A549 (cell line): ENCODE measurements around the gene RAB3IL1. TPM values are rescaled to one million over a fixed set of nuclear protein-coding genes. Genes with fewer than 3 reads are reported as not detected.

Experiments used
- ATAC-seq, 2 experiments: fragments of 200-7000 bp in 1 of 2; fragments of >200 bp in 1 of 2; cut with Nextera tagmentation in 1 of 2; cut with Tn5 transposase in 1 of 2; 3 replicates each; pipeline versions ENCODE4 v1.8.0 to v1.9.1; 2018 to 2020; ENCODE audit warnings: mild to moderate bottlenecking in 1 of 2, moderate library complexity in 1 of 2
- CTCF ChIA-PET: fragments of 300-600 bp; sonication (Branson Sonifier 250); formaldehyde crosslinking; extraction: SDS; loops from one replicate; lab custom pipeline; 2021; ENCODE audit warnings: antibody characterized with exemption, inconsistent platforms; lab: Yijun Ruan, JAX
- POLR2A ChIA-PET: fragments of 350-600 bp; formaldehyde crosslinking; extraction: SDS; loops from one replicate; lab custom pipeline; 2021; ENCODE audit warnings: antibody characterized with exemption, inconsistent platforms; lab: Yijun Ruan, JAX
- DNase-seq, 2 experiments: peaks; one replicate each; pipeline versions ENCODE4 v3.0.0 to v3.0.0-alpha.2; 2011 to 2016; ENCODE audit warnings: low read depth in 1 of 2, low spot score in 1 of 2
- FAIRE-seq: peaks from 2 replicates; lab custom pipeline; 2011; peaks lifted over from hg19 to GRCh38; lab: Jason Lieb, UNC
- H3K27ac ChIP-seq, 2 experiments: fragments of >200 bp; sonication (Bioruptor Twin); formaldehyde crosslinking; 3 replicates each; pipeline ENCODE4 v1.5.1; 2016 to 2017
- H3K4me1 ChIP-seq: fragments of >200 bp; sonication (Bioruptor Twin); formaldehyde crosslinking; 3 replicates; pipeline ENCODE4 v1.6.1; 2016
- H3K4me2 ChIP-seq: fragments of >200 bp; sonication (Bioruptor Twin); formaldehyde crosslinking; 3 replicates; pipeline ENCODE4 v1.6.1; 2016
- H3K4me3 ChIP-seq: fragments of >200 bp; sonication (Bioruptor Twin); formaldehyde crosslinking; 3 replicates; pipeline ENCODE4 v1.5.1; 2016
- H3K9me3 ChIP-seq: fragments of >200 bp; sonication (Bioruptor Twin); formaldehyde crosslinking; 3 replicates; pipeline ENCODE4 v1.6.1; 2016
- BHLHE40 ChIP-seq: IDR thresholded peaks from 2 replicates; pipeline ENCODE4 v1.6.1; 2012; ENCODE audit warnings: low read depth, low read length, inconsistent platforms
- CBX2 ChIP-seq: fragments of 200-600 bp; sonication (generic); IDR thresholded peaks from 2 replicates; pipeline ENCODE4 v1.6.1; 2016; ENCODE audit warnings: low read depth, mild to moderate bottlenecking, borderline replicate concordance
- EHMT2 ChIP-seq: fragments of 200-600 bp; sonication (generic); IDR thresholded peaks from 2 replicates; pipeline ENCODE4 v1.6.1; 2016; ENCODE audit warnings: antibody characterized with exemption, low read depth, mild to moderate bottlenecking, moderate library complexity
- EP300 ChIP-seq, 2 experiments: fragments of >200 bp; sonication (Bioruptor Twin); formaldehyde crosslinking; IDR thresholded peaks; 2 replicates in 1 of 2; 3 replicates in 1 of 2; pipeline ENCODE4 v1.6.1; 2016 to 2017
- ESRRA ChIP-seq: fragments of 150-350 bp; IDR thresholded peaks from 2 replicates; pipeline ENCODE4 v1.6.1; 2014; ENCODE audit warnings: mild to moderate bottlenecking, low read length, borderline replicate concordance
- FOXS1 ChIP-seq: fragments of 250-450 bp; sonication (Bioruptor Pico); IDR thresholded peaks from 2 replicates; pipeline ENCODE4 v1.5.0; 2020; ENCODE audit warnings: mild to moderate bottlenecking, moderate library complexity
- JUN ChIP-seq, 2 experiments: fragments of >200 bp; sonication (Bioruptor Twin); formaldehyde crosslinking; IDR thresholded peaks; 2 replicates in 1 of 2; 3 replicates in 1 of 2; pipeline ENCODE4 v1.6.1; 2016 to 2017
- JUNB ChIP-seq: fragments of >200 bp; sonication (Bioruptor Twin); formaldehyde crosslinking; IDR thresholded peaks from 2 replicates; pipeline ENCODE4 v1.6.1; 2016
- KDM1A ChIP-seq: fragments of 200-600 bp; sonication (generic); IDR thresholded peaks from 2 replicates; pipeline ENCODE4 v1.6.1; 2016; ENCODE audit warnings: low read depth, mild to moderate bottlenecking
- KDM5A ChIP-seq: fragments of 200-600 bp; sonication (generic); IDR thresholded peaks from 2 replicates; pipeline ENCODE4 v1.6.1; 2016; ENCODE audit warnings: antibody characterized with exemption, mild to moderate bottlenecking
- MYC ChIP-seq: IDR thresholded peaks from 2 replicates; pipeline ENCODE4 v1.6.1; 2012; ENCODE audit warnings: mild to moderate bottlenecking, inconsistent platforms, low read length, improper control_type of control experiment, borderline replicate concordance
- NFE2L2 ChIP-seq: fragments of 150-350 bp; conservative IDR thresholded peaks from 2 replicates; pipeline ENCODE4 v1.6.1; 2014; ENCODE audit warnings: low read length
- NPAS2 ChIP-seq: fragments of 250-450 bp; sonication (Bioruptor Pico); IDR thresholded peaks from 2 replicates; pipeline ENCODE4 v1.8.0; 2022; ENCODE audit warnings: mild to moderate bottlenecking, moderate library complexity, borderline replicate concordance
- NR3C1 ChIP-seq: fragments of >200 bp; sonication (Bioruptor Twin); formaldehyde crosslinking; IDR thresholded peaks from 3 replicates; pipeline ENCODE4 v1.6.1; 2017
- RAD21 ChIP-seq, 2 experiments: fragments of >200 bp in 1 of 2; sonication (Bioruptor Twin) in 1 of 2; formaldehyde crosslinking in 1 of 2; IDR thresholded peaks in 1 of 2; conservative IDR thresholded peaks in 1 of 2; 2 replicates in 1 of 2; 3 replicates in 1 of 2; pipeline ENCODE4 v1.6.1; 2012 to 2018; ENCODE audit warnings: inconsistent platforms in 1 of 2
- RARB ChIP-seq: fragments of 250-450 bp; sonication (Bioruptor Pico); IDR thresholded peaks from 2 replicates; pipeline ENCODE4 v1.8.0; 2021; ENCODE audit warnings: mild to moderate bottlenecking, moderate library complexity
- RNF2 ChIP-seq: fragments of 200-600 bp; sonication (generic); IDR thresholded peaks from 2 replicates; pipeline ENCODE4 v1.6.1; 2016; ENCODE audit warnings: low read depth, mild to moderate bottlenecking, antibody characterized with exemption, moderate library complexity, borderline replicate concordance
- WGBS: methylation state at CpG from one replicate; pipeline ENCODE4 v1.1.6; 2017; ENCODE audit errors: missing lambda C conversion rate; 5-methylcytosine and 5-hydroxymethylcytosine counted together
- polyA plus RNA-seq, 4 experiments: library from polyadenylated mRNA; depleted of rRNA in 3 of 4; stranded (reverse); fragments of >200 nt; fragmentation: RNase III in 1 of 4; extraction: RNeasy Plus Mini Kit Qiagen cat#74134 plus additional on column Dnase treatment in 1 of 4; gene quantifications; 2 replicates in 3 of 4; 3 replicates in 1 of 4; pipeline ENCODE4 v1.2.3, GENCODE V29; 2011 to 2017
- TF ChIP-seq, protein P1 (sequence below): fragments of 450-650 bp; IDR thresholded peaks from 2 replicates; pipeline ENCODE4 v1.6.1; 2014; ENCODE audit warnings: antibody characterized with exemption
- TF ChIP-seq, protein P2 (sequence below): IDR thresholded peaks from 2 replicates; pipeline ENCODE4 v1.6.1; 2012
- TF ChIP-seq, protein P3 (sequence below): fragments of >200 bp; sonication (Bioruptor Twin); formaldehyde crosslinking; IDR thresholded peaks from 2 replicates; pipeline ENCODE4 v1.6.1; 2016
- TF ChIP-seq, protein P4 (sequence below): fragments of >200 bp; sonication (Bioruptor Twin); formaldehyde crosslinking; IDR thresholded peaks from 3 replicates; pipeline ENCODE4 v1.6.1; 2016
- TF ChIP-seq, protein P5 (sequence below): IDR thresholded peaks from 2 replicates; pipeline ENCODE4 v1.6.1; 2012; ENCODE audit warnings: low read depth, borderline replicate concordance
- TF ChIP-seq, protein P6 (sequence below): fragments of >200 bp; sonication (Bioruptor Twin); formaldehyde crosslinking; IDR thresholded peaks from 3 replicates; pipeline ENCODE4 v1.5.1; 2016

Gene RAB3IL1
- polyA plus RNA-seq, 2 of the 4 experiments (the other 2 are of a cell fraction): 5.8 to 6.2 TPM

DNA sequence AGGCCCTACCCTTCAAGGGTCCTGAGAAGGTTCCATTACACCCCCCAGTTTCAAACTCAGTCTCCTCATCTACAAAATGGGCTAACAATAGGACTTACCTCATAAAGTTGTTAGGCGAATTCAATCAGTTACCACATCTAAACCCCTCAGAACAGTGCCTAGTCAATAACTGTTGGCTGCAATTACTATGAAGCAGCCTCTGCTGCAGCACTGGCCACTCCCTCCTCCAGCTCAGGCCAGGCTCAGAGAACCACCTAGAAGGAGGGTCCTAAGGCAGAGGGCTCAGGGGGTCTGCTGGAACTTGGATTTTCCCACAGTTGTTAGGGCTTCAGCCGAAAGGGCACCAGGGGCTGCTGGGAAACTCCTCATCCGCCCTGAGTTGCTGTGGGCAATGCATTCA lies 30.7 kb downstream of the RAB3IL1 start:
- peaks cover 31% of the 10 kb centered on the region for H3K4me1 ChIP-seq
- H3K4me2 ChIP-seq: no peak overlapping the region
- ChIA-PET POLR2A (no interaction called here), CTCF (interaction anchor here (0.6 to 16.0 kb wide), 10 partner anchors 12 to 222 kb away, joined by 3 to 124 read pairs (median 4); partner anchors contain the start of gene FADS1)
- no peak for TF ChIP-seq FOXS1 (CRISPR knock-in tag)
- no peak for TF ChIP-seq BHLHE40
- TF ChIP-seq, protein P1, sequence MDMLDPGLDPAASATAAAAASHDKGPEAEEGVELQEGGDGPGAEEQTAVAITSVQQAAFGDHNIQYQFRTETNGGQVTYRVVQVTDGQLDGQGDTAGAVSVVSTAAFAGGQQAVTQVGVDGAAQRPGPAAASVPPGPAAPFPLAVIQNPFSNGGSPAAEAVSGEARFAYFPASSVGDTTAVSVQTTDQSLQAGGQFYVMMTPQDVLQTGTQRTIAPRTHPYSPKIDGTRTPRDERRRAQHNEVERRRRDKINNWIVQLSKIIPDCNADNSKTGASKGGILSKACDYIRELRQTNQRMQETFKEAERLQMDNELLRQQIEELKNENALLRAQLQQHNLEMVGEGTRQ: no peak
- TF ChIP-seq NFE2L2: no peak
- TF ChIP-seq, protein P2, sequence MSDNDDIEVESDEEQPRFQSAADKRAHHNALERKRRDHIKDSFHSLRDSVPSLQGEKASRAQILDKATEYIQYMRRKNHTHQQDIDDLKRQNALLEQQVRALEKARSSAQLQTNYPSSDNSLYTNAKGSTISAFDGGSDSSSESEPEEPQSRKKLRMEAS: no peak
- no peak for TF ChIP-seq EHMT2
- TF ChIP-seq CBX2: no peak
- TF ChIP-seq KDM5A: no peak
- TF ChIP-seq NR3C1: no peak
- no peak for TF ChIP-seq NPAS2 (CRISPR knock-in tag)
- TF ChIP-seq KDM1A: no peak
- no peak for TF ChIP-seq MYC
- no peak for TF ChIP-seq ESRRA
- TF ChIP-seq, protein P3, sequence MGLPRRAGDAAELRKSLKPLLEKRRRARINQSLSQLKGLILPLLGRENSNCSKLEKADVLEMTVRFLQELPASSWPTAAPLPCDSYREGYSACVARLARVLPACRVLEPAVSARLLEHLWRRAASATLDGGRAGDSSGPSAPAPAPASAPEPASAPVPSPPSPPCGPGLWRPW: no peak
- no peak for TF ChIP-seq RAD21 (conservative IDR thresholded peaks at IDR 0.05 in 1 of 2, IDR thresholded peaks at IDR 0.05 in 1 of 2)
- TF ChIP-seq EP300 (IDR thresholded peaks at IDR 0.05): no peak
- ATAC-seq (no peak), DNase-seq (no peak), FAIRE-seq (no peak)
- no peak overlapping the region for H3K4me3 ChIP-seq
- H3K27ac ChIP-seq: no peak overlapping the region
- WGBS: 89% methylated on average over 3 of the region's 3 CpGs
- H3K9me3 ChIP-seq: peaks cover 8% of the 10 kb centered on the region

DNA sequence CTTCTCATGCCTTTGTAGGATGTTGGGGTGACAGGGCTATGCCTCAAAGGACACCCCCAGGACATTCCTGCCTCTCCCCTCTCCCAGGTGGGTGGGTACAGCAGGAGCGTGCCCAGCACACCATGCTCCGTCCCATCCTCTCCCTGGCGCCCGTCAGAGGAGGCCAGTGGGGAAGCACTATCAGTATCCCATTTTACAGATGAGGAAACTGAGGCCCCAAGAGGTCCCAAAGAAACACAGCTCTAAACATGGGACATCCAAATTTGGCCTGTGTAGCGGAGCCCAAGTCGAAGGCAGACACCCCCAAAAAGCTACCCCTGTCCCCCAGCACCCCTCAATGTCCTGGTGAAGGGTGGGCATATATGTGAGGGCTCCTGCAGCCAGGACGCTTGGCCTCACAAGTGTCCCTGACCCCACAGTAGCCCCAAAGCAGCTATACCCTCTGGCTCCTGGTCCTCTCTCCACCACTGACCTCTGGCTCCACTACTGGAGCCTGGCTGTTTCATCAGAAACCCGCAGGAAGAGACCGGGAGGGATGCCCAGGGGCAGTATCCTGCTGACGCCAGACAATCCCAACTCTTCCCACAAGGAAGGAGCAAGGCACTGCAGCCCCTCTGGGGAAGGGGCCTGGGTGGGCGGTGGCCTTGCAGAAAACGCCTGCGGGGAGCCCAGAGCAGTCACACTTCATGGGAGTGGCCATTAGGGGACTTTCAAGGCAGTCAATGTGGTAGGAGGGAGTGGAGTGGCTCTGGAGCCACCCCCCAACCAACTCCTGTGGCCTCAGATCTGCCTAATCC lies 31.4 kb downstream of the RAB3IL1 start:
- WGBS: 91% methylated on average over 12 of the region's 13 CpGs
- H3K4me3 ChIP-seq: no peak overlapping the region
- no peak for TF ChIP-seq RNF2
- no peak for TF ChIP-seq KDM5A
- TF ChIP-seq, protein P4, sequence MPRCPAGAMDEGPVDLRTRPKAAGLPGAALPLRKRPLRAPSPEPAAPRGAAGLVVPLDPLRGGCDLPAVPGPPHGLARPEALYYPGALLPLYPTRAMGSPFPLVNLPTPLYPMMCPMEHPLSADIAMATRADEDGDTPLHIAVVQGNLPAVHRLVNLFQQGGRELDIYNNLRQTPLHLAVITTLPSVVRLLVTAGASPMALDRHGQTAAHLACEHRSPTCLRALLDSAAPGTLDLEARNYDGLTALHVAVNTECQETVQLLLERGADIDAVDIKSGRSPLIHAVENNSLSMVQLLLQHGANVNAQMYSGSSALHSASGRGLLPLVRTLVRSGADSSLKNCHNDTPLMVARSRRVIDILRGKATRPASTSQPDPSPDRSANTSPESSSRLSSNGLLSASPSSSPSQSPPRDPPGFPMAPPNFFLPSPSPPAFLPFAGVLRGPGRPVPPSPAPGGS: no peak
- TF ChIP-seq RARB: no peak
- TF ChIP-seq CBX2: no peak
- TF ChIP-seq, protein P5, sequence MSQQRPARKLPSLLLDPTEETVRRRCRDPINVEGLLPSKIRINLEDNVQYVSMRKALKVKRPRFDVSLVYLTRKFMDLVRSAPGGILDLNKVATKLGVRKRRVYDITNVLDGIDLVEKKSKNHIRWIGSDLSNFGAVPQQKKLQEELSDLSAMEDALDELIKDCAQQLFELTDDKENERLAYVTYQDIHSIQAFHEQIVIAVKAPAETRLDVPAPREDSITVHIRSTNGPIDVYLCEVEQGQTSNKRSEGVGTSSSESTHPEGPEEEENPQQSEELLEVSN: no peak
- TF ChIP-seq, protein P6, sequence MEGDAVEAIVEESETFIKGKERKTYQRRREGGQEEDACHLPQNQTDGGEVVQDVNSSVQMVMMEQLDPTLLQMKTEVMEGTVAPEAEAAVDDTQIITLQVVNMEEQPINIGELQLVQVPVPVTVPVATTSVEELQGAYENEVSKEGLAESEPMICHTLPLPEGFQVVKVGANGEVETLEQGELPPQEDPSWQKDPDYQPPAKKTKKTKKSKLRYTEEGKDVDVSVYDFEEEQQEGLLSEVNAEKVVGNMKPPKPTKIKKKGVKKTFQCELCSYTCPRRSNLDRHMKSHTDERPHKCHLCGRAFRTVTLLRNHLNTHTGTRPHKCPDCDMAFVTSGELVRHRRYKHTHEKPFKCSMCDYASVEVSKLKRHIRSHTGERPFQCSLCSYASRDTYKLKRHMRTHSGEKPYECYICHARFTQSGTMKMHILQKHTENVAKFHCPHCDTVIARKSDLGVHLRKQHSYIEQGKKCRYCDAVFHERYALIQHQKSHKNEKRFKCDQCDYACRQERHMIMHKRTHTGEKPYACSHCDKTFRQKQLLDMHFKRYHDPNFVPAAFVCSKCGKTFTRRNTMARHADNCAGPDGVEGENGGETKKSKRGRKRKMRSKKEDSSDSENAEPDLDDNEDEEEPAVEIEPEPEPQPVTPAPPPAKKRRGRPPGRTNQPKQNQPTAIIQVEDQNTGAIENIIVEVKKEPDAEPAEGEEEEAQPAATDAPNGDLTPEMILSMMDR: no peak
- no peak for TF ChIP-seq JUN (IDR thresholded peaks at IDR 0.05)
- no peak for TF ChIP-seq KDM1A
- no peak for TF ChIP-seq JUNB
- TF ChIP-seq, all 56 proteins: peak for 0
- Histone ChIP-seq H3K27ac (0 out of 6 replicates have a peak overlapping the region, but pooled peaks of 1 of the 2 experiments have one; percentile 30), H3K9me3 (peaks cover 8% of the 10 kb centered on the region), H3K4me1 (peaks cover 35% of the 10 kb centered on the region), H3K4me2 (no peak overlapping the region)
- ChIA-PET POLR2A (no interaction called here), CTCF (interaction anchor here (0.5 to 16.0 kb wide), 13 partner anchors 12 to 223 kb away, joined by 3 to 124 read pairs (median 4); no protein-coding TSS in a partner anchor)
- ATAC-seq: no peak
- no peak for FAIRE-seq
- no peak for DNase-seq
